COLO829 (cell line): ENCODE data around the gene TMEM252.

Source experiments
- DNase-seq: peaks from one replicate; pipeline ENCODE4 v3.0.0; 2012; ENCODE audit warnings: low spot score

TMEM252 gene

DNA sequence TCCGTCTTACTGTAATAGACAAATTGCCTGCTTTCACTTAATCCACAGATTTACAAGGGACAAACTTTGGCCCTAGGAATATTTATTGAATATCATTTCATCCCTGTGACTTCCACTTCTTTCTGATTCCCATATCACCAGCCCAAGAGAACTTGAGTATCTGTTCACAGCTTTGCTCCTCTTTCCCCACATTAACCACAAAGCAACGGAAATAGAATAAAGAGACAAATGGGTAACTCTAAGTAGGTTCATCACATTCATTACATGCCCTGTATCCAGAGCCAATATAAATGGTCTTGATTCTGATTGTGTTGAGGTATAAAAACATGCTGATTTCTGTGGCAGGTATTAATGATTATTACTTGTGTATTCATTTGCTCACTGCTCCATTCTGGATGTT, 41.9 kb downstream of the TMEM252 start:
- DNase-seq = no peak

DNA sequence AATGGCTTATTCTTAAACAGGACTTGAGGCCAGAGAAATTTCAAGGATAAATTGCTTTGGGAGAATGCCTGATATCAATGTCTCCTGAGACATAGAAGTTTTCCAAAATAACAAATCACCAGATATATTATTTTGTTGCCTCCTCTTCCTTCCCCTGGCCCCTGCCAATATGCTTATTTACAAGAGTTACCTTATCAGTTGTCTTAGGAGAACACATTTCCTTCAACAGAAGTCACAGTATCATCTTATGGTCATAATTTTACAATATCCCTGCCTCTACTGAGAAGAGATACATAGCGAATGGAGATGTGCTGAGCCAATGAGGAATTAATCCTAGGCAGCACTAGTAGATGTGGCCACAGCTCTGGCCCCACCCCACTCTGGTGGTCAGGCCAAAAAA, 43.1 kb downstream of the TMEM252 start:
- no peak for DNase-seq

DNA sequence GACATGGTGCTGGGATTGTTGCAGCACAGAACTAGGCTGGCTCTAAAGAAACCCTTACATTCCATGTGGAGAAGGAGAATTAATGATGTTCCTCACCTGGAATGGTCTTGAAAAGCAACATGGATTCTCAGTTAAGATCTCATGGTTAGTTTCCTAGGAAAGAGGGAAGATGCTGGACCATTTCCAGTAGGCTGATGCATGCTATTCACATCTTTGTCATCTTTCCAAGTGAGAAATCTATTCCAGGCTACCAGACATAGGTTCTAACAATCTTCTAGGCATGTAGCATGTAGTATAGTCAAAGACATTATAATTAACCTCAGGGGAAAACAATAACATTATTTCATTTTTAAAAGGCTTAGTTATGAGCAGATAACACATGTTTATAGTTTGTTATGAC, 44.3 kb downstream of the TMEM252 start:
- no peak for DNase-seq

DNA sequence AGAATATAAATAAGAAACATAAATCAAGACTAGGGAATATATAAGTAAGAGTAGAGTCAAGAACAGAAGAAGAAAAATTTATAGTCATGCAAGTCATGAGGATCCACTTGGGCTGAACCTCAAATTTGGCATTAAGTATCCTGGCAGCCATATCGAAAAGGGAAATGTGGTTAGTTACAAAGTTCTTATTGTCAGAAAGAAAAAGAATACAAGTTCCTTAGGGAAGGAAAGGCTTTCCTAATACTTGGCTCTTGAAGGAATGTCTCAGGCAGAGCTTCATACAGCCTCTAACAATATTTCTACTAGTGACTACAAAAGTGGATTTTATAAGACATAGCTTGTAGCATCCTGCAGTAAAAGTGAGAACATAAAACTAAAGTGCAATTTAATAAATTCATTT, 45.4 kb downstream of the TMEM252 start:
- no peak for DNase-seq

DNA sequence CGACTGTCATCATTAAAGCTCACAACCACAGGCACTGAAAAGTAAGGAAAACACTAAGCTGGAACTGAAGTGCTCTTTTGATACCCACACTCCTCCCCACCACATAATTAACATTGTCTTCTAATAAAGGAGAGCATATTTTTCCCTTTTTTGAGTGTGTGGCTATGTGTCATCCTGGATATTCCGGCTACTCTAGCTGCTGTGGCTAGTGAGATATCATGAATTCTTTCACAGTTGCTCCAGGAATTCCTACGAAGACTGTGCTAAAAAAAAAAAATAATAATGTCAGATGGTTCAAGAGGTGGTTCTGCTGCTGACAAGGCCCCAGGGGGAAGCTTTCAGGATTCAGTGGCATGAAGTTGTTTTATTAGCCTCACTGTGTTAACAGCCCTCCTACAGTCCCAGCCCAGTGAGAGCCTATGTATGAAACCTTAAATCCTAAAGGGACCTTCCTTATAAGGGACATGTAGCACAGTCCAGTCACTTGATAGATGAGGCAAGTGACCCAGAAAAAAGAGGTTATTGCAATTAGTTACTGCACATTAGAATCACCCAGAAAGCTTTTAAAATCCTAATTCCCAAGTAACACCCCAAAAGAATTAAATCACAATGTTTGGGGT, 46.6 kb downstream of the TMEM252 start:
- DNase-seq = no peak

DNA sequence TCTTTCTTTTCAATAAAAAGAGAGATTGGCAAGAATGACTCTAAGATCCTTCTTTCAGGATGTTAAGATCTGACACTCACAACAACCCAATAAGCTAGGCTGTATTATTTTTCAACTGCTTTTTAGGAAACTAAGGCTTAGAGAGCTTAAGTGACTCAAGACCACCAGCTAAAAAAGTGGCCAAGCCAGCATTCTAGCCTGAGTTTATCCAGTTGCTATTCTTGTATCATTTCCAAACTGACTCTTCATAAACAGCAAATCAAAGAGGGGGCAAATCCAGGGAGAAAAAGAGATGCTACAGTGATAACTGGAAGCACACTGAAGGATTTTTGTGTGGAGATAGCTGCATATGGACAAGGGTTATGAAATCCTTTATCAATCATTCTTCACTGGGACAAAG, 47.1 kb downstream of the TMEM252 start:
- no peak for DNase-seq

DNA sequence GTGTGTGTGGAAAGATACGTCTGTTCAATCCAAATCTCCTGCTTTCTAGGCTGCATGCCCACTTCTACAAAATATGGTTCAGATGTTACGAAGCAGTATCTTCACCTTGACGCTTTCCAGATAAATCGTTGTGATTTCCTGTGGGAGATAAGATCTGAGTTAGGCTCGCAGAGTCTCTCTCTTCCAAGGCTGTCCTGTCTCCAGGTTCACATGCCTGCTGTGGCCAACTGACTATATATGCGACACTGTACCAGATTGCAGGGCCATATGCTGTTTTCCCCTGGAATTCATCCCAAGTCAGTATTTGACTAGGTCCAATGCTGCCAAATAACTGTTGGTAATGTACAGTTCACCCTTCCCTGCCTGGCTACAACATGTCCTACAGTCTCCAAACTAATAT, 47.9 kb downstream of the TMEM252 start:
- DNase-seq = no peak

DNA sequence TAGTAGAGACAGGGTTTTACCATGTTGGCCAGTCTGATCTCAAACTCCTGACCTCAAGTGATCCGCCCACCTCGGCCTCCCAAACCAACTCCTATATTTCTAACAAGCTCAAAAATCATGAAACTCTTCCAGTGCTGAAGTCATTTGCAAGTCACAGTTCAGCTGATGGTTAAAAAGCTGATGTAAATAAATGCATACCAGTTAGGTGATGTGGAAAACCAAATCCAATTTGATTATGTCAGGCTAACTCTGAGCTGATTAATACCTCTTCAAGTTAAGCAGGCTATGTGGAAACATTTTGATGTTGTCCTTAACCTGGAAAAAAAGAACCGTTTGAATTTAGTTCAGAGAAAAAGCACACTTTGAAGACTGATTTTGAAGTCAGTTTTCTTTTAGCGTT, 51.0 kb downstream of the TMEM252 start:
- DNase-seq = no peak

DNA sequence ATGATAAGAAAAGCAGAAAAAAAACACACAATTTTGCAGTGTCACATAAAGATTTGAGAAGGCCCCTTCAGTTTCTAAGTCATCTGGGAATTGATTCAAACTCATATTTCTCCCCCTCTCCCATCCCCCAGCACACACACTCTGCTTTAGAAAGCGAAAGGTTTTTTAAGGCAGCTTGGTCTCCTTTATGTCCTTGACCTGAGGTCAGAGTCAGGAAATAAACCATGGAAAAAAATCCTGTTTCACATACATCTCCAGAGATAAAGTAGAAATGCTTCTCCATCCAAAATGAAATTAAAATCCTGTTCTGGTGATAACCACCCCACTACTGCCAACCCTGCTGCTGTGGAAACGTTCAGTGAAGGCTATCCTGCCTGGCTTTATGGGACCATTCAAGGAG, 52.6 kb downstream of the TMEM252 start:
- no peak for DNase-seq
